Prostate gland (tissue), 2 donors: ENCODE results near the gene LMTK2.

ENCODE experiments used
- CTCF ChIP-seq, 4 experiments: fragments of 200-600 bp in 2 of 4; fragments of 450-650 bp in 2 of 4; sonication (generic) in 2 of 4; IDR thresholded peaks; 1 replicate in 3 of 4; 2 replicates in 1 of 4; pipeline ENCODE4 v1.5.1; 2016 to 2019; ENCODE audit warnings: antibody characterized with exemption in 4 of 4, mild to moderate bottlenecking in 2 of 4, moderate library complexity in 2 of 4
- POLR2AphosphoS5 ChIP-seq: sonication (generic); formaldehyde crosslinking; IDR thresholded peaks from one replicate; pipeline ENCODE4 v1.6.1; 2017; ENCODE audit warnings: antibody characterized with exemption

GRCh38 chr7:98086281-98086718 is 20.4 kb upstream of the LMTK2 start:
- TF ChIP-seq CTCF (IDR thresholded peaks at IDR 0.05) (no peak), POLR2AphosphoS5 (peak; percentile 95)
